OCI-LY1 (cell line): ENCODE data around the gene PPP1R14B.
"Not testable (repeated sequence)": the region's sequence is repeated elsewhere in the genome, so short reads cannot be mapped to it uniquely, and the experiment has no call there.

ENCODE experiments used
- CTCF ChIP-seq: fragments of 200-600 bp; sonication (generic), shearing (Covaris generic); IDR thresholded peaks from 2 replicates; pipeline ENCODE4 v1.5.1; 2017; ENCODE audit warnings: mild to moderate bottlenecking, antibody characterized with exemption, low read length, moderate library complexity, mixed read lengths
- EZH2 ChIP-seq: fragments of 200-600 bp; sonication (generic), shearing (Covaris generic); IDR thresholded peaks from 2 replicates; pipeline ENCODE4 v1.8.0; 2017; ENCODE audit warnings: borderline replicate concordance, mixed run types, mild to moderate bottlenecking, antibody characterized with exemption, low read length, moderate library complexity, mixed read lengths

- TF ChIP-seq CTCF, EZH2: not testable (repeated sequence)
These were observed 197 bp downstream of the PPP1R14B start for GRCh38 chr11:64246621-64246870.
